IPS-18c (cell line): ENCODE data around the gene MTCH1.
"Not testable (repeated sequence)": the region's sequence is repeated elsewhere in the genome, so short reads cannot be mapped to it uniquely, and the experiment has no call there.

Experiments
- H3K4me3 ChIP-seq: 2 replicates; pipeline ENCODE4 v1.7.0; 2013; ENCODE audit warnings: low read depth, mild to moderate bottlenecking, low read length, moderate library complexity; ENCODE audit not compliant: insufficient read depth
- H3K9me3 ChIP-seq: one replicate; pipeline ENCODE4 v1.6.1; 2013; ENCODE audit warnings: mild to moderate bottlenecking, low read length, moderate library complexity; ENCODE audit not compliant: control insufficient read depth, insufficient read depth

MTCH1 gene

GRCh38 chr6:36964908-36965307, 21.1 kb downstream of the MTCH1 start:
- H3K4me3 ChIP-seq = no peak overlapping the region

GRCh38 chr6:36964349-36964748, 21.6 kb downstream of the MTCH1 start:
- Histone ChIP-seq H3K9me3 (no peaks in the 10 kb centered on the region), H3K4me3 (no peak overlapping the region)

More at GRCh38 chr6:36964908-36965307, 21.1 kb downstream of the MTCH1 start:
- no peaks in the 10 kb centered on the region for H3K9me3 ChIP-seq

- H3K4me3 ChIP-seq = no peak overlapping the region; the same call in 1 of the 2 replicates
- no peaks in the 10 kb centered on the region for H3K9me3 ChIP-seq
These were observed 22.3 kb downstream of the MTCH1 start for GRCh38 chr6:36963451-36964290.

GRCh38 chr6:36962874-36963273, 23.1 kb downstream of the MTCH1 start:
- H3K9me3 ChIP-seq = no peaks in the 10 kb centered on the region
- no peak overlapping the region for H3K4me3 ChIP-seq

GRCh38 chr6:36961441-36962435, 24.3 kb downstream of the MTCH1 start:
- Histone ChIP-seq H3K9me3 (no peaks in the 10 kb centered on the region), H3K4me3 (no peak overlapping the region)

GRCh38 chr6:36959555-36960250, 26.3 kb downstream of the MTCH1 start:
- Histone ChIP-seq H3K9me3 (no peaks in the 10 kb centered on the region), H3K4me3 (no peak overlapping the region)

- no peaks in the 10 kb centered on the region for H3K9me3 ChIP-seq
- H3K4me3 ChIP-seq = no peak overlapping the region
These were observed 27.0 kb downstream of the MTCH1 start for GRCh38 chr6:36958775-36959554.

- no peaks in the 10 kb centered on the region for H3K9me3 ChIP-seq
- H3K4me3 ChIP-seq = no peak overlapping the region
These were observed 28.2 kb downstream of the MTCH1 start for GRCh38 chr6:36957773-36958271.

GRCh38 chr6:36956446-36956820, 29.6 kb downstream of the MTCH1 start:
- no peak overlapping the region for H3K4me3 ChIP-seq

GRCh38 chr6:36955671-36956445, 30.1 kb downstream of the MTCH1 start:
- Histone ChIP-seq H3K9me3 (no peaks in the 10 kb centered on the region), H3K4me3 (no peak overlapping the region)

More at GRCh38 chr6:36956446-36956820, 29.6 kb downstream of the MTCH1 start:
- H3K9me3 ChIP-seq = no peaks in the 10 kb centered on the region

- H3K4me3 ChIP-seq = no peak overlapping the region
- H3K9me3 ChIP-seq = no peaks in the 10 kb centered on the region
These were observed 30.9 kb downstream of the MTCH1 start for GRCh38 chr6:36955136-36955535.

GRCh38 chr6:36954262-36954931, 31.6 kb downstream of the MTCH1 start, which contains the start of gene PI16:
Gene PI16, plus strand, starts transcription at chr6:36954738. Its CDS starts 23 bp downstream, at chr6:36954761.
- Histone ChIP-seq H3K9me3 (no peaks in the 10 kb centered on the region), H3K4me3 (no peak within 1 kb of the TSS)

- Histone ChIP-seq H3K4me3 (no peak overlapping the region), H3K9me3 (no peaks in the 10 kb centered on the region)
These were observed 32.1 kb downstream of the MTCH1 start for GRCh38 chr6:36953931-36954261.

- Histone ChIP-seq H3K9me3 (no peaks in the 10 kb centered on the region), H3K4me3 (no peak overlapping the region)
These were observed 36.4 kb downstream of the MTCH1 start for GRCh38 chr6:36949636-36950035.

GRCh38 chr6:36949076-36949475, 36.9 kb downstream of the MTCH1 start:
- not testable (repeated sequence) for H3K9me3 ChIP-seq, H3K4me3 ChIP-seq
